H1 (cell line): Measurements from ENCODE around the gene UBAP1L. TPM values are rescaled to one million over a fixed set of nuclear protein-coding genes. Genes with fewer than 3 reads are reported as not detected.

Source experiments
- CTCF ChIA-PET: fragments of 300-600 bp; sonication (Branson Sonifier 250); formaldehyde crosslinking; loops from one replicate; lab custom pipeline; 2021; ENCODE audit not compliant: partially characterized antibody; lab: Charles Lee
- POLR2A ChIA-PET: fragments of 300-600 bp; sonication (Branson Sonifier 250); formaldehyde crosslinking; loops from one replicate; lab custom pipeline; 2021; ENCODE audit warnings: inconsistent platforms; ENCODE audit not compliant: partially characterized antibody; lab: Charles Lee
- DNase-seq, 2 experiments: peaks; one replicate each; pipeline versions ENCODE4 v3.0.0 to v3.0.0-alpha.2; 2010 to 2022; ENCODE audit warnings: low spot score in 2 of 2, low read depth in 1 of 2, mixed read lengths in 1 of 2
- FAIRE-seq: peaks from 2 replicates; lab custom pipeline; 2011; peaks lifted over from hg19 to GRCh38; lab: Jason Lieb, UNC
- H2AFZ ChIP-seq: 2 replicates; pipeline ENCODE4 v1.8.1; 2012; ENCODE audit warnings: low read length, inconsistent platforms
- H2AK5ac ChIP-seq: 2 replicates; pipeline ENCODE4 v1.6.1; 2013; ENCODE audit warnings: low read depth, low read length
- H2BK120ac ChIP-seq: replicated peaks from 2 replicates; pipeline ENCODE3; 2013; ENCODE audit warnings: low read depth, low read length, inconsistent platforms
- H2BK12ac ChIP-seq: 2 replicates; pipeline ENCODE4 v1.6.1; 2013; ENCODE audit warnings: low read depth, low read length
- H2BK15ac ChIP-seq: 2 replicates; pipeline ENCODE4 v1.6.1; 2013; ENCODE audit warnings: low read length
- H2BK20ac ChIP-seq: 2 replicates; pipeline ENCODE4 v1.6.1; 2013; ENCODE audit warnings: low read length
- H2BK5ac ChIP-seq: 2 replicates; pipeline ENCODE4 v1.6.1; 2013; ENCODE audit warnings: low read depth, low read length
- H3K14ac ChIP-seq: 2 replicates; pipeline ENCODE4 v1.6.1; 2013; ENCODE audit warnings: inconsistent platforms; ENCODE audit not compliant: insufficient read length
- H3K18ac ChIP-seq: 2 replicates; pipeline ENCODE4 v1.6.1; 2013; ENCODE audit warnings: low read length; ENCODE audit errors: extremely low read depth
- H3K23ac ChIP-seq: 2 replicates; pipeline ENCODE4 v1.6.1; 2013; ENCODE audit warnings: inconsistent platforms; ENCODE audit not compliant: insufficient read length
- H3K23me2 ChIP-seq: 2 replicates; pipeline ENCODE4 v1.6.1; 2013; ENCODE audit warnings: low read depth, low read length
- H3K27ac ChIP-seq: 2 replicates; pipeline ENCODE4 v1.6.1; 2011; ENCODE audit warnings: low read depth, low read length, inconsistent platforms
- H3K27me3 ChIP-seq, 4 experiments: replicated peaks in 1 of 4; 1 replicate in 1 of 4; 2 replicates in 3 of 4; pipeline versions ENCODE4 v1.6.1 to v1.8.1; 2011 to 2013; ENCODE audit warnings: low read length in 3 of 4, mild to moderate bottlenecking in 3 of 4, inconsistent platforms in 2 of 4, mixed read lengths in 2 of 4, moderate library complexity in 1 of 4; ENCODE audit not compliant: control insufficient read depth in 3 of 4, insufficient read depth in 3 of 4; ENCODE audit errors: extremely low read depth in 1 of 4
- H3K36me3 ChIP-seq, 4 experiments: 2 replicates each; pipeline versions ENCODE4 v1.6.1 to v1.8.1; 2011 to 2013; ENCODE audit warnings: mild to moderate bottlenecking in 4 of 4, low read length in 3 of 4, moderate library complexity in 2 of 4, control low read depth in 1 of 4, inconsistent platforms in 1 of 4; ENCODE audit not compliant: insufficient read depth in 4 of 4, control insufficient read depth in 2 of 4
- H3K4ac ChIP-seq: replicated peaks from 2 replicates; pipeline ENCODE3; 2013; ENCODE audit warnings: low read length, low read depth, mixed read lengths, inconsistent platforms; ENCODE audit not compliant: insufficient read length
- H3K4me1 ChIP-seq, 4 experiments: replicated peaks in 1 of 4; 1 replicate in 1 of 4; 2 replicates in 3 of 4; pipeline versions ENCODE4 v1.6.1 to v1.8.1; 2011 to 2013; ENCODE audit warnings: low read length in 3 of 4, inconsistent platforms in 2 of 4, mixed read lengths in 1 of 4; ENCODE audit not compliant: insufficient read depth in 4 of 4, control insufficient read depth in 3 of 4
- H3K4me2 ChIP-seq, 2 experiments: 2 replicates each; pipeline versions ENCODE4 v1.6.1 to v1.8.1; 2011 to 2013; ENCODE audit warnings: low read depth in 2 of 2, low read length in 2 of 2, control low read depth in 1 of 2, inconsistent platforms in 1 of 2, mild to moderate bottlenecking in 1 of 2; ENCODE audit not compliant: insufficient read depth in 1 of 2
- H3K4me3 ChIP-seq, 4 experiments: fragments of 200-600, 300-600 bp in 1 of 4; sonication (generic), shearing (Covaris generic), sonication (Bioruptor Twin) in 1 of 4; 2 replicates each; pipeline versions ENCODE4 v1.5.1 to v1.8.1; 2011 to 2016; ENCODE audit warnings: low read length in 4 of 4, low read depth in 3 of 4, control low read depth in 2 of 4, inconsistent platforms in 2 of 4, mild to moderate bottlenecking in 2 of 4, mixed read lengths in 1 of 4, moderate library complexity in 1 of 4; ENCODE audit not compliant: insufficient read depth in 2 of 4; ENCODE audit errors: extremely low read depth in 1 of 4
- H3K56ac ChIP-seq: replicated peaks from 2 replicates; pipeline ENCODE3; 2013; ENCODE audit warnings: low read depth, mild to moderate bottlenecking, mixed read lengths, low read length, inconsistent platforms; ENCODE audit not compliant: insufficient read length
- H3K79me1 ChIP-seq: 2 replicates; pipeline ENCODE4 v1.6.1; 2013; ENCODE audit warnings: low read depth, low read length, control low read depth
- H3K79me2 ChIP-seq, 2 experiments: 2 replicates each; pipeline versions ENCODE4 v1.6.1 to v1.8.1; 2012 to 2013; ENCODE audit warnings: low read length in 2 of 2, mild to moderate bottlenecking in 2 of 2, inconsistent platforms in 1 of 2; ENCODE audit not compliant: insufficient read depth in 2 of 2, control insufficient read depth in 1 of 2
- H3K9ac ChIP-seq, 4 experiments: replicated peaks in 1 of 4; 1 replicate in 1 of 4; 2 replicates in 3 of 4; pipeline versions ENCODE4 v1.6.1 to v1.8.1; 2011 to 2013; ENCODE audit warnings: low read depth in 3 of 4, low read length in 3 of 4, control low read depth in 2 of 4, mild to moderate bottlenecking in 2 of 4, moderate library complexity in 2 of 4, inconsistent platforms in 1 of 4; ENCODE audit errors: extremely low read depth in 1 of 4
- H3K9me3 ChIP-seq, 2 experiments: 2 replicates each; pipeline versions ENCODE4 v1.6.1 to v1.8.1; 2012 to 2013; ENCODE audit warnings: mild to moderate bottlenecking in 2 of 2, moderate library complexity in 2 of 2, control low read depth in 1 of 2, inconsistent platforms in 1 of 2, low read depth in 1 of 2, low read length in 1 of 2, mixed read lengths in 1 of 2; ENCODE audit not compliant: insufficient read depth in 2 of 2
- H4K20me1 ChIP-seq, 2 experiments: replicated peaks in 1 of 2; 2 replicates each; pipeline versions ENCODE3 to v1.8.1; 2011 to 2013; ENCODE audit warnings: inconsistent platforms in 2 of 2, low read length in 2 of 2, mild to moderate bottlenecking in 1 of 2; ENCODE audit not compliant: insufficient read depth in 2 of 2, control insufficient read depth in 1 of 2
- H4K5ac ChIP-seq: 2 replicates; pipeline ENCODE4 v1.6.1; 2013; ENCODE audit warnings: low read length, low read depth, mixed read lengths, inconsistent platforms; ENCODE audit not compliant: insufficient read length
- H4K8ac ChIP-seq: 2 replicates; pipeline ENCODE4 v1.8.0; 2013; ENCODE audit warnings: mild to moderate bottlenecking, moderate library complexity, low read length, inconsistent platforms; ENCODE audit not compliant: insufficient read depth; ENCODE audit errors: extremely low read depth
- H4K91ac ChIP-seq: replicated peaks from 2 replicates; pipeline ENCODE3; 2013; ENCODE audit warnings: low read length, mixed read lengths, inconsistent platforms; ENCODE audit not compliant: insufficient read length
- CHD1 ChIP-seq: IDR thresholded peaks from 2 replicates; pipeline ENCODE4 v1.6.1; 2012; ENCODE audit warnings: low read depth, low read length, improper control_type of control experiment
- RAD21 ChIP-seq, 2 experiments: IDR thresholded peaks in 1 of 2; conservative IDR thresholded peaks in 1 of 2; 2 replicates each; pipeline ENCODE4 v1.6.1; 2011; ENCODE audit warnings: low read depth in 2 of 2, low read length in 2 of 2, improper control_type of control experiment in 1 of 2, inconsistent platforms in 1 of 2, mild to moderate bottlenecking in 1 of 2, moderate library complexity in 1 of 2
- RXRA ChIP-seq: IDR thresholded peaks from 2 replicates; pipeline ENCODE4 v1.6.1; 2011; ENCODE audit warnings: low read depth, mild to moderate bottlenecking, low read length, moderate library complexity; ENCODE audit not compliant: insufficient read depth
- WGBS, 2 experiments: shearing (Covaris generic) in 1 of 2; methylation state at CpG; one replicate each; pipeline versions ENCODE4 v1.1.6 to v1.1.7; 2013 to 2015; ENCODE audit warnings: low lambda C conversion rate in 2 of 2, mixed read lengths in 2 of 2, inconsistent platforms in 1 of 2, low coverage in 1 of 2, missing lambda C conversion rate in 1 of 2; ENCODE audit not compliant: insufficient replicate concordance in 2 of 2, insufficient coverage in 1 of 2, insufficient read length in 1 of 2; ENCODE audit errors: extremely low coverage in 1 of 2, missing lambda C conversion rate in 1 of 2; 5-methylcytosine and 5-hydroxymethylcytosine counted together
- polyA plus RNA-seq, 7 experiments: library from polyadenylated mRNA; depleted of rRNA in 3 of 7; stranded (reverse) in 5 of 7; unstranded in 2 of 7; fragments of >200 nt in 5 of 7; fragments of 200-250 nt in 2 of 7; gene quantifications; 1 replicate in 5 of 7; 2 replicates in 1 of 7; 4 replicates in 1 of 7; pipeline versions ENCODE4 v1.2.1 to v1.2.3, GENCODE V29; 2011 to 2013; ENCODE audit warnings: missing spikeins in 2 of 7, mixed read lengths in 2 of 7
- total RNA-seq: library from RNA; stranded (reverse); fragmentation: NEBNext Ultra II Directional; extraction: Animal tissue kit (Norgen Biotek cat#: 25700); gene quantifications from 2 replicates; pipeline ENCODE4 v1.2.1, GENCODE V29; 2021

The UBAP1L gene
- total and polyA plus RNA-seq, 2 of the 8 experiments (the other 6 are each of a cell fraction or from before 2014, with no cell fraction given): 0.67 to 1.7 TPM

GRCh38 chr15:65052956-65053355 is 62.0 kb downstream of the UBAP1L start:
- no peaks in the 10 kb centered on the region for H3K23me2 ChIP-seq
- no peak overlapping the region for H3K4me3 ChIP-seq
- H4K5ac ChIP-seq: no peak overlapping the region
- H2AK5ac ChIP-seq: no peak overlapping the region
- no peak overlapping the region for H2BK12ac ChIP-seq
- H3K23ac ChIP-seq: no peak overlapping the region
- no peaks in the 10 kb centered on the region for H3K9me3 ChIP-seq
- 85% methylated on average over 2 of the region's 2 CpGs; no CpG with 5 or more reads in 1 of the 2 experiments for WGBS, 2 experiments
- no peaks in the 10 kb centered on the region; a peak in 1 of 8 replicates for H3K36me3 ChIP-seq
- FAIRE-seq (no peak), DNase-seq (no peak)
- no peak overlapping the region for H2BK20ac ChIP-seq
- H4K8ac ChIP-seq: no peak overlapping the region
- H3K79me2 ChIP-seq: no peaks in the 10 kb centered on the region
- ChIA-PET CTCF (interaction anchor here (0.7 to 33.2 kb wide), 9 partner anchors 10 to 624 kb away, joined by 3 to 1213 read pairs (median 39); partner anchors contain the start of genes KBTBD13, RASL12, SLC51B and UBAP1L), POLR2A (interaction anchor here (1.3 to 1.5 kb wide), 2 partner anchors 15 to 61 kb away, joined by 3 to 4 read pairs; partner anchors contain the start of gene RASL12)
- H3K27me3 ChIP-seq: no peaks in the 10 kb centered on the region; a peak in 2 of 7 replicates
- no peak overlapping the region for H2BK15ac ChIP-seq
- no peaks in the 10 kb centered on the region for H4K20me1 ChIP-seq
- no peak overlapping the region for H4K91ac ChIP-seq
- no peaks in the 10 kb centered on the region for H3K4me1 ChIP-seq
- H3K79me1 ChIP-seq: no peaks in the 10 kb centered on the region
- no peak overlapping the region for H3K4ac ChIP-seq
- no peak overlapping the region for H2BK120ac ChIP-seq
- no peak overlapping the region for H3K4me2 ChIP-seq
- no peak overlapping the region for H3K18ac ChIP-seq
- no peak overlapping the region for H3K14ac ChIP-seq
- no peak overlapping the region for H3K56ac ChIP-seq
- no peak overlapping the region for H2BK5ac ChIP-seq
- H3K27ac ChIP-seq: no peak overlapping the region
- no peak overlapping the region for H2AFZ ChIP-seq
- no peak overlapping the region for H3K9ac ChIP-seq
- TF ChIP-seq RXRA (no peak), RAD21 (IDR thresholded peaks at IDR 0.05 in 1 of 2, conservative IDR thresholded peaks at IDR 0.05 in 1 of 2; ENCODE audit: low read depth in 2 of 2, low read length in 2 of 2) (no peak), CHD1 (no peak)
